GM10847 (cell line): ENCODE results near the gene CACNA1S.

Experiments used
- POLR2A ChIP-seq: IDR thresholded peaks from 2 replicates; pipeline ENCODE4 v1.6.1; 2011; ENCODE audit not compliant: insufficient read length; ENCODE audit errors: extremely low read depth

Gene CACNA1S

DNA sequence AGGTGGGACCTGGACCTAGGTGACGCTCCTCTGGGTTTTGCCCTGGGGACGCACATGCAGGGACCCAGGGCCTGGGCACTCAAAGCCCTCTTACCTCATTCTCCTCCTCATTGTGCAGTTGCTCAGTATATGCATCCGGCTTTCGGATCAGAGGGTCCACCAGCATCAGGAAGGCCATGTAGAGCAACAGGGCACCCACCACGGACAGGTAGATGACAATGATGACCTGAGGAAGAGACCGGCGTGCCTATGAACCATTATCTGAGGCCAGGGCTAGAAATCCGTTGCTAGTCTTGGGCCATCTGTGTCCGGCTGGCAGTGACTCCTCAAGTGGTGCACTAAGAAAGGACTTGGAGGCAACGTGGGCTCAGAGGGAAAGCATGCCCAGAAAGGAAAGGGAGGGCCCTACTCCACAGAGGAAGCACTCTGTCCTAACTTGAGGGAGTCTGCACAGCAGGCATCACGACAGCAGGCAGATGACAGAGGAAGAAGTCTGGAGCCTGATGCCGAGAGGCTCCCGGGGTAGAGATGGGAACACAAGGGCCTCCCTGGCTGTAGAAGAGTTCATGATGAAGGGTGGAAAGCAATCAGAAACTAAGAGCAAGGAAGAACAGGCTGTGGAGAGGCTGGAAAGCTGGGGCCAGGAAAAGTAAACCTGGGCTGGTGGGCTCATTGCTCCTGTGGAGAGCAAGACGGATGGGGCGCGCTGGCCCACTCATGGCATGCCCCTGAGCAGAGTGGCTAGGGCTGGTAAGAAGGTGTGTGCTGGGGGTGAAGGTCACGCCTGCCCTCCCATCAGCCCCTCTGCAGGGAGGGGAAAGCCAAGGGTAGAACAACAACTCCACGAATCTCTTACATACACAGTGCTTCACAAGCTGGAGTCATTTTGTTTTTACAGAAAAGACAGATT lies 31.8 kb upstream of the CACNA1S start:
- TF ChIP-seq POLR2A: no peak

DNA sequence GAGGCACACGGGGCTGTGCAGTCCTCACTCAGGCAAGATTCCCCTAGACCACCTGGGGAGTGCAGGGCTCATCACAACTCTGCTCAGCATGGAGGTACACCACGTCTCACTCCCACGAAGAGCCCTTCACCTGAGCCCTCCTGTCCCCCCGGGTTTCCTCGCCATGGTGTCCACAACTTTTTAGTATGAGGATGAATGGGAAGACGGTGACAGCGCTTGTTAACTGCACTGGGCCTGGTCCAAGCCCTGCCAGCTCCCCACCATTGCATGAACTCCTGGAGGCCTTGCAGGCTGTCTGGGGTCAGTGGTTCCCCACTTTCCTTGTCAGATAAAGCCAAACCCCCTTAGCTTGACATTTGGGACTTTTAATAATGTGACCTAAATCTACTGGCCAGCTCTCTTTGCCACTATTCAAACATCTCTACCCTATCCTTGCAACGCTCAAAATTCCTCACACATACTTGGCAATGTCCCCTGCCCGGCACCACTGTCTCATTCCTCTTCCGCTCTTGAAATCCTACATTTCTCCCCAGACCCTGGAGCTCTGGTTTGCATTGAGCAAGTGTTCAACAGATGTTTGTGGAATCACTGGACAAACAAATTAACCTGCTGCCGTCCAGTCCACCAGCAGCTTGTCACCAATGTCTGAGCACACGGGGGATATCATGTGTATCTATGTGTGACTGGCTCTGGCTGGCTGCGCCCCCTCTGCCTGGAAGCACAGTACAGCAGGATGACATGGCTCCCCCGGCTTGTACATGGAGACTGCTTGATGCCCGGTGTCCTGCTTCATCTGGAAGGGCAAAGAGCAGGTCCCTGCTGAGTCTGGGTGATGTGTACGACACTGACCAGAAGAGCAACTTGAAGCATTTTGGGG lies 30.9 kb upstream of the CACNA1S start:
- no peak for TF ChIP-seq POLR2A

DNA sequence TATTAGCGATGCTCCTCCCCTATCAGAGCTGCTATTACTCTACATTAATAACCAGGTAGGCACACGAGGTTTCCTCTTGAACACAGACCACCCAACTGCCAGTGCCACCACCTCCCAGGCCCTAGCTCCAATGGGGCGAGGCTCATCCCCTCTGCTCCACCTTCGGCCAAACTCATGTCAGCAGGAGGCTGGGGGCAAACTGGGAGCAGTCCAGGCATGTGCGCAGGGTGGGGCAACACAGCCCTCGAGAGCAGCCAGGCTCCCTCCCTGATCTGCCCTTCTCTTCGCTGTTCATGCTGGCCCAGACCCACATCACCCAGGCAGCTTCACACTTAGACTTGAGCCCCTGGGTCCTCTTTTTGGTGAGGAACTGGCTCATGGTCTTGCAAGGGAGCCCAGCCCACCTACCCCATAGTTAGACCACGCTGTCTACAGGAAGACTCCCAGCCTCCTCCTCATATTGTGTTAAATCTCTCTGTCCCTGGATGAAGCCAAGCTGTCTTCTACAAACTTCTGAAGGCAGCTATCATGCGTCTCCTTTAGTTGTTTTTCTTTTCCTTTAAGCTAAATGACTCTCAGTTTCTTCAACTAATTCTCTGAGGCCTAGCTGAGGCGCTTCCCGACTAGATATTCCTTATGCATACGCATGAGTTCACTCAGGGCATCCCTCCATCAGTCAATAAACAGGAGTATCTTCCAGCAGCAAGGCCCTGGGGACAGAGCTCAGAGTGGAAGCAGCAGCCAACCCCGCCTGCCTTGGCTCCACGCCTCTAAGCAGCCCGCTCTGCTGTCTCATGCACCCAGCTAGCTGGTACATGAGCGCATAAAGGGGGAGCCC lies 30.0 kb upstream of the CACNA1S start:
- TF ChIP-seq POLR2A: no peak

DNA sequence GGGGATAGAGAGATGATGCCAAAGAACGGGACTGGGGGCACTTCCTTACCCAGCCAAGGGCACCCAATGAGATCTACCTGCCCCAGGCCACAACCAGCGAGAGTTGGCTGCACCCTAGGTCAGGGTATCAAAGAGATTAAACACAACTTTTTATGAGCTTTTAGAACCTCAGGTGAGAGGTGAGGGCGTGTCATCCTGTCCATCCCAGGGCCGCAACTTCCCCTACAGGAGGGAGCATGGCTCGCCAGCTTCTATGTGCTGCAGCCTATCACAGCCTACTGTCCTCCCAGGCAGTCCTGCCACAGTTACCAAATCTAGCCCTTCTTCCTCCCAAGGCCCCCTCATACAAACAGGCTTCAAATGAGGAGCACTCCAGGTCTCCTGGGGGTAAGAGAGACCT lies 29.2 kb upstream of the CACNA1S start:
- TF ChIP-seq POLR2A: no peak

DNA sequence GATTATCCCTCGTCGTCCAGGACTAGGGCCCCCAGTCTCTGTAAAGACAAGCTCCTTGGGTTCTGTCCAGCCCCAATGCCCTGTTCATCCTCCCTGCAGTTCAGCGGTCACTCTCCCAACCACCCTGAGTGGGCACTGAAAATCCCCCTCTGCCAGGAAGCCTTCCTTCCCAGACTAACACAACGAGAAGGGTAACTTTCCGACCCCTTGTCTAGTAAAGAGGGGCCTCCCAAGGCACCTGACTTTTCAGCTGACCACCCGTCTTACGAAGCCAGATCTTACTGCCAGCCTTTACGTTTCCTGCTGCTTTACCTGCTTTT lies 28.7 kb upstream of the CACNA1S start:
- TF ChIP-seq POLR2A: no peak

DNA sequence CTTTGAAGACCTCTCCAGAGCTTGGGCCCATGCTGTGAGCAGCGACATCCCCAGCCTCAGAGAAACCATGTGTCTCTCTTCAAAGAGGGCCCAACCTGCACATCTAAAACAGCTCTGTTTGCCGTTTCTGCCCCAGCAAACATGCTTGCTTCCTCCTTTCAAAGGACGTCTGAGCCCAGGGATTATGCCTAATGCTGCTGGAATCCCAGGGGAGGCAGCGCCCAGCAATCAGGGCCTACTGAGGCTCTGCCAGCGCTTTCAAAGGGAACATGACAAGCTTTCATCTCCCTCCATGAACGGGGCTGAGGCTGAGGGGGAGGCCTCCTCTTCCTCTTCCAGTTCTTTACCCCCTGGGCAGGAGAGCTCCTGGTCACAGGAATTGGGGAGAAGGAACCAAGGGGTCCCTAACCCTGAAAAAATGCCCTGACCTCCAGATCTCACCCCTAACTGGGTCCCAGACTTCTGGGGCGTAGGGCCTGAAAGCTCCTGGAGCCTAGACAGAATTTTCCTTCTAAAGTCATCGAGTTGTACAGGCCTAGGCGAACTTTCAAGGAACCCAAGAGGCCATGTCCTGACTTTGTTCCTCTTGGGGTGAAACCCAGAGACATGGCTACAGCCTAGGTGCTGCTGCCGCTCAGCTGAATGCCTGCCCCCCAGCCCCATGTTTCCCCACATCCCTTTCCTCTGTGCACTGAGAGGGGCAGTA lies 28.2 kb upstream of the CACNA1S start:
- TF ChIP-seq POLR2A: no peak

DNA sequence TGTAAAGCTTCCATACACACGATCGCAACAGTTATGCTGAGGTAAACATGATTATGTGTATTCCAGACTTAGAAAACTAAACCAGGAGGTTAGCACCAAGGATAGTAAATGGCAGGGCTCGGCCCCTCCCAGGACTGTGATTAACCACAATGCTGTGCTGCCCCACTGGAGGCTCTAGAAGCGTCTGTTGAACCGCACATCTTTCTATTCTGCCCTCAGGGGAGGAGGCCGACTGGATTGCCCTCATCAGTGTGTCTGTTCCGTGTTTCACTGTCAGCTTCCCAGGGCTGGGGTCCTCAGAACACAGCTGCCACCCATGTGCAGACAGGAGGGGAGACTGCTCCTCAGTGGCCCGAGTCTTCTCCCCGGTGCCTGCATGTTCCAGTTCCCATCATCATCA lies 27.5 kb upstream of the CACNA1S start:
- TF ChIP-seq POLR2A: no peak

DNA sequence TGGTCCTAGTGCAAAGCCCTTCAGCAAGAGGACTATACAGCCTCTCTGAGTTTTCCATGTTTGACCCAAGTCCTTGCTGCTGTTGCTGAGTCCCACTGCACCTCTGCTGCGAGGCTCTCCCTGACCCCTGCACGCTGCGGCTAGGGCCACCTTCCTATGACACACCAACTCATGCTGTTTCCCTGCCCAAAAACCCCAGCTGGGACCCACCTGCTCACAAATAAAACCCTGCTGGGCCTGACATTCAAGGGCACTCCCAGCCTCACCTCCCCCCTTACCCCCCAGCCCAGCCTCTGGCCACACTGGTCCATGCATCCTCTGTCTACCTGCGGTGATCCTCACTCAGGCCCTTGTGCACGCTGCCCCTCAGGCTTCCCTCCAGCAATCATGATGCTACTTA lies 27.1 kb upstream of the CACNA1S start:
- TF ChIP-seq POLR2A: no peak

DNA sequence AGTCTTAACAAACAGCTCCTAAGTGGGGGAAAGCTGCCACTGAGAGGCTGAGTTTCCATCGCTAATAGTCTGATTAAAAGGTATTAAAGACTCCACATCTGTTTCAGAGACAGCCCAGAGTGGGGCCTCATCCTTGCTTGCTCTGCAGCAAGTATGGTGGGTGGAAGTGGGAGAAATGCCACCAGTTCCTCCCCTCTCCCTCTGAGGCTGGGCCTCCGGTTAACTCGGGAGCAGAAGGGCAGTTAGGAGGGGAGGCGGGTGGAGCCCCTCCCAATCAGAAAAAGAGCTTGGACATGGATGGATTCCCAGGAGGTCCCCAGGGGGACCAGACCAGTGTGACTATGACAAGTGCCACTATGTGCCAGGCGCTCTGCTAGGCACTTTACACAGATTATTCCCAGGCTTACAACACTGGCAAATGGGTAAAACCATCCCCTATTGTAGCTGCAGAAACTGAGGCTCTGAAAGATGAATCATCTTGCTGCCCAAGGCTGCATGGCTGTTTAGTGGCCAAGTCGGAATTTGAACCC lies 26.1 kb upstream of the CACNA1S start:
- no peak for TF ChIP-seq POLR2A

DNA sequence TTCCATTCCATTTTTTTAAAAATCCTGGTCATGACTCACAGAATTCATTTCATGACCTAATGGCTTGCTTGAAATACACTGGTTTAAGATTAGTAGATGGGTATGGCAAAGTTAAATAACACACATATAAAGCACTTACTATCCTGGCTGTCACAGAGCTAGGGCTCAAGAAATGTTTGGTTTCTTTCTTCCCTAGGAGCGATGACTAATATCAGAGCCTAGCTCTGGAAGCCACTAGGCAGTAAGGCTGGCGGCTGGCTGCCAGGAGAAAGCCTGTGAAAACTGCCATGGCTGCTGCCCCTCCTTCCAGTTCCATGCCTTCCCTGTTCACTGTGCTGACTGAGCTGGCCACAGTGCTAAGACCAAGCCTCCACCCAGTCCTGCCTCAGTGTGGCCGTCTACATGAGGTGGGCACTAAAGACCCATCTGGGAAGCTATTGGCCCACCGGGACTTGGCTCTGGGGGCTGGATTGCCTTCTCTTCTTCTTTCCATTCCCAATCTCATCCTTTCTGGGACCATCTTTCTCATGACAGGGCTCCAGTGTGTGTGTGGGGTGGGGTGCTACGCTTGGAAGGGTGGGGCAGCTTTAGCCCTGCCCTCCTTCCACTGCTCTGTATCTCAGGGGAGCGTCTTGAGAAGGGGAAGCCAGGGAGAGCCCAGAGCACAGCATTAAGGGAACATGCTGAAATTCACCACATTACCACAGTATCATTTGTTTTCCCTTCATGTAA lies 25.5 kb upstream of the CACNA1S start:
- TF ChIP-seq POLR2A: no peak

DNA sequence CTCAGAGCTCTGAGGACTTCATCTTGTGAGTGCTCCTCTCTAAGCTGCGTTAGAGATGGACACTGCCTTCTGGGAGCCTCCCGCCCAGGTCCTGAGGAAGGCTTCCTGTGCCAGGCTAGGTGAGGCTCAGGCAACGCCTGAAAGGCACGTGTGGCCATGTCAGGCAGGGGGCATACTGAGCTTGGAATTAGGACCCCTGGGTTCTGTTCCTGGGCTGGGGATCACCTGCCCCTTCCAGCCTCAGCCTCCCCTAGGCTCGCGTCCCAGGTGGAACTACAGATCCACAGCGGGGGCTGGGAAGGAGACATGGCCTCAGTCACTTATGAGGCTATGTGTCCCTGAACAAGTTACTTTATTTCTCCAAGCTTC lies 24.8 kb upstream of the CACNA1S start:
- no peak for TF ChIP-seq POLR2A

DNA sequence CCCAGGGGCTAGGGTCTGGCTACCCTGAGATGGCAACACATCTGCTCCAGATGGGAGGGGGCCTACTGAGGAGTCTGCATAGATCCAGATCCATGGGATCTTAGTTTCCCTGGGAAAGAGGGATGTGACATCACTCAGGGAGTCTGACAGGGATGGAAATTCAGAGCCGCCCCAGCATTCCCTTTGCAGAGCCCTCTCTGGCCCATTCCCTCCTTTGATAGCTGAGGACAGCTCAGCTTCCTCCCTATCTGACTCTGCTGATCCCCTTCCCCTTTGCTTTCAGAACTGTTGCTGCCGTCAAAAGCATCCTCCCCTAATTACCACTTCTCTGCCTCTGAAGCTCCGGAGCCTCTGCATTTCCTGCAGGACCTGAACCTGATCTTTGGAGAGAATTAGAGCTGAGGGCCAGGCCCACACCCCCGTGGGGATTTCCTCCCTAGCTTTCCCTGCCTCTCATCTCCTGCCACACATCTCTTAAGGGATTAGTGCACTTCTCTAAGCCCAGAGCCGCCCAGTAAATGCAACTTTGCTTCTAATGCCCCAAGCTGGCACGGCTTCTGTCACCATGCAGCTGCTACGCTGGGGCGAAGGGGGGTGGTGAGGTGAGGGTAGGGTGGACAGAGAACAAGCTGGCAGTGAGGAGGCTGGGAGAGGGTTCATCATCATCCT lies 24.3 kb upstream of the CACNA1S start:
- no peak for TF ChIP-seq POLR2A

DNA sequence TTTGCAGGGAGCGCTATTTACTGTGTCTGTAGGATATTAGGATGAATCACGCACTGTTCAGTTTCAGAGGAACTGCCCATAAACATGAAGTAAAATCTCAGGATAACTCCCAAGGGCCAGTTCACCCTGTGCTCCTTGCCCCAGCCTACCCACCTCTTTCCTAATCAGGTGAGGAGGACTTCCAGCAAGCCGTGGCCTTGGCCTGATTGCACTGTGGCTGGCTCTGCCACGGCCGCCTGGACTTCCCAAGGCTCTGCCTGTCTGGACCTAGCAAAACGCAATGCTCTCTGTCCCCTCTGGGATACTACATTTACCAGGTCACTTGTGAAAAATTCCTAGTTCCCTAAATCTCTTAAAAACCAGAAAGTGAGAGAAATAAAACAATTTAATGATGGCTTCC lies 22.2 kb upstream of the CACNA1S start:
- no peak for TF ChIP-seq POLR2A
